NCI-H2107 (cell line): ENCODE data around the gene KCTD7.
"Not testable (repeated sequence)": the region's sequence is repeated elsewhere in the genome, so short reads cannot be mapped to it uniquely, and the experiment has no call there.

Experiments
- DNase-seq: peaks from one replicate; lab custom pipeline; 2025; lab: John Stamatoyannopoulos, UW

The KCTD7 gene

DNA sequence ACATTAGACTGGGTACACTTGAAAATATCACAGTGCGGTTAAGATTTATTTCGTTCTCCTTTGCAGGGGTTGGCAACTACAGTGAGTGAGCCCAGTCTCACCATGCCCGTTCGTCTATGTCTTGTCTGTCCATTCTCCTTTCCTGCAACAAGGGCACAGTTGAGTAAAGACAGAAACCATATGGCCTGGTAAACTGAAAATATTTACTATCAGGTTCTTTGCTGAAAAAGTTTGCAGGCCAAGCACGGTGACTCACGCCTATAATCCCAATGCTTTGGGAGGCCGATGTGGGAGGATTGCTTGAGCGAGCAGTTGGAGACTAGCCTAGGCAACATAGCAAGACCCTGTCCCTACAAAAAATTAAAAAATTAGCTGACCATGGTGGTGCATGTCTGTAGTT is 11.4 kb upstream of the KCTD7 start:
- no peak for DNase-seq

DNA sequence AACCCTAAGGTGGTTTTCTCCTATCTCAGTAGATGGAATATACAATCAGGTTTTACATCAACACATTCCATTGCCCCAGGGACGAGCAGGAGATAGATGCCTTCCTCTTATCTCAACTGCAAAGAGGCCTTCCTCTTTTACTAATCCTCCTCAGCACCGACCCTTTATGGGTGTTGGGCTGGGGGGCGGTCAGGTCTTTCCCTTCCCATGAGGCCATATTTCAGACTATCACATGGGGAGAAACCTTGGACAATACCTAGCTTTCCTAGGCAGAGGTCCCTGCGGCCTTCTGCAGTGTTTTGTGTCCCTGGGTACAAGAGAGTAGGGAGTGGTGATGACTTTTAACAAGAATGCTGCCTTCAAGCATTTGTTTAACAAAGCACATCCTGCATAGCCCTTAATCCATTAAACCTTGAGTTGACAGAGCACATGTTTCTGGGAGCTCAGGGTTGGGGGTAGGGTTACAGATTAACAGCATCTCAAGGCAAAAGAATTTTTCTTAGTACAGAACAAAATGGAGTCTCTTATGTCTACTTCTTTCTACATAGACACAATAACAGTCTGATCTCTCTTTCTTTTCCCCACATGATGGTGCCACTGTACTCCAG is 9.2 kb upstream of the KCTD7 start:
- not testable (repeated sequence) for DNase-seq

DNA sequence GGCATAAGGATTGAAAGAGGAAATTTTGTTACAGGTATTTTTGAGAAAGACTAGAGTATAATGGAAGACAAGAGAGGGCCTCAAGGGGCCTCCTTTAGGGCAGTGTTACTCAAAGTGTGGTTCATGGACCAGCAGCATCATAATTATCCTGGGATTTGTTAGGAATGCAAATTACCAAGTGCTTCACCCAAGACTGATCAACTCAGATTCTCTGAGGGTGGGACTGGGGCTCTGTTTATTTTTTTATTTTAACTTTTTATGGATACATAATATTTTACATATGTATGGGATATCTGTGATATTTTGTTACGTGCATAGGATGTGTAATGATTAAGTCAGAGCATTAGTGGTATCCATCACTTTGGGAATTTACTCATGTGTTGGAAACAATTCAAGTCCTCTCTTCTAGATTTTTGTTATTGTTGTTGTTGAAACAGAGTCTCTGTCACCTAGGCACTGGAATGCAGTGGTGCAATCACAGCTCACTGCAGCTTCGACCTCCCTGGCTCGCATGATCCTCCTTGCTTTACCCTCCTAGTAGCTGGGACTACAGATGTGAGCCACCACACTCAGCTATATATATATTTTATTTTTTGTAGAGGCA is 2.2 kb upstream of the KCTD7 start:
- no peak for DNase-seq

DNA sequence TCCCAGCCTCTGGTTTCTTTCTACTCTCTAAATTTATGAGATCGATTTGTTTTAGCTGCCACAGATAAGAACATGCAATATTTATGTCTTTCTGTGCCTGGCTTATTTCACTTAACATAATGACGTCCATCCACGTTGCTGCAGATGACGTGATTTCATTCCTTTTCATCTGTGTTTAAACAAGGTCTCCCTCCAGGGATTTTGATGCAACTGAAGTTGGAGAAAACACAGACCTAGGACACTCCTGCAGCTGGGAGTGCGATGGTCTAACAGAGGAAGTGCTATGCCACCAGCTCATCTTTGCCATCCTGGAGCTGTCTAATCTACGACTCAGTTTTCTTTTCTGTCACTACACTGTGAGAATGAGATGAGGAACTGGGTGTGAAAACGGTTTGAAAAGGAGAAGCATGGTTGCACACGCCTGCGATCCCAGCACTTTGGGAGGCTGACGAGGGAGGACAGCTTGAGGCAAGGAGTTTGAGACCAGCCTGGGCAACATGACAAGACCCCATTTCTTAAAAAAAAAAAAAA is 1.5 kb upstream of the KCTD7 start:
- DNase-seq: no peak

DNA sequence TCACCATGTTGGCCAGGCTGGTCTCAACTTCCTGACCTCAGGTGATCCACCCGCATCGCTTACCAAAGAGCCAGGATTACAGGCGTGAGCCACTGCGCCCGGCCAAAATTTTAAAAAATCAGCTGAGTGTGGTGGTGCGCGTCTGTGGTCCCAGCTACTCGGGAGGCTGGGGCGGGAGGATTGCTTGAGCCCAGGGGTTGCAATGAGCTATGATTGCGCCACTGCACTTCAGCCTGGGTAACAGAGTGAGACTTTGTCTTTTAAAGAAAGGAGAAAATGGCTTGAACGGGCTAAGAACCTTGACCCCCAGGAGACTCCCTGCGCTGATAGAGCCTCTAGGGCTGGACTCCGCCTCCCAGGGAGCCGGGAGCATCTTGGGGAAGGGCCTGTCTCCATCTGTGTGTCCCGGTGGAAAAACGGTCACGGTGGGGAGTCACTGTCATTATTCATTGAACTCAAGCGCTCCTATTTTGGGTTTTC is 760 bp upstream of the KCTD7 start:
- no peak for DNase-seq

DNA sequence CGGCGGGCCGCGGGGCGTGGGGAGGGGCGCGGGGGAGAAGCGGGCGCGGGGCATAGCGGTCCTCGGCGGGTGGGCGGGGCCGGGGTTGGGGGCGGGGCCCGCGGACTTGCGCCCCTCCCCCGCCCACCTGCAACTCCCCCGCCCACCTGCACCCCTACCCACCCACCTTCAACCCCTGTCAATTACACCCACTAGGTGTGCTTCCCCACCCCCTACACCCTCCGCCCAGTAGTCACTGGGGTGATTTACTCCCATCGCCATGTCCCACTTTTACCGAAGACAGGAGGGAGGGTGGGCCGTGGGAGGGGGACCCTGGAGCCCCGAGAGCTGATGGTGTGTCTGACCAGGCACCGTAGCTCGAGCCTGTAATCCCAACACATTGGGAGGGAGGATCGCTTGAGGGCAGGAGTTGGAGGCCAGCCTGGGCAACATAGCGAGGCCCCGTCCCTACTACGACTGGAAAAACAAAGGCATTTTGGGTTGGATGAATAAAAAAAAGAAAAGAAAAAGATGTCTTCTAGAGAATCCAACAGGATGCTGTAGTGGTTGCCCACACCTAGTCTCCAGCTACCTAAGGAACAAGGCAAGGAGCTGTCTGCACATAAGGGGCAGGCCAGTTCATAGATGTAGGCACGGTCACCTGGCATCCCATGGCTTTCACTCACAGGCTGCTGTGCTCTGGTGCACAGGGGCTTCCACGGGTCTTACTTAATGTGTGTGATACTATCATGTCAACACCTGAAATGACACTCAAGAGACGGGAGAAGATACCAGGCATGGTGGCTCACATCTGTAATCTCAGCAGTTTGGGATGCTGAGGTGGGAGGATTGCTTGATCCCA is 761 bp downstream of the KCTD7 start:
- no peak for DNase-seq

DNA sequence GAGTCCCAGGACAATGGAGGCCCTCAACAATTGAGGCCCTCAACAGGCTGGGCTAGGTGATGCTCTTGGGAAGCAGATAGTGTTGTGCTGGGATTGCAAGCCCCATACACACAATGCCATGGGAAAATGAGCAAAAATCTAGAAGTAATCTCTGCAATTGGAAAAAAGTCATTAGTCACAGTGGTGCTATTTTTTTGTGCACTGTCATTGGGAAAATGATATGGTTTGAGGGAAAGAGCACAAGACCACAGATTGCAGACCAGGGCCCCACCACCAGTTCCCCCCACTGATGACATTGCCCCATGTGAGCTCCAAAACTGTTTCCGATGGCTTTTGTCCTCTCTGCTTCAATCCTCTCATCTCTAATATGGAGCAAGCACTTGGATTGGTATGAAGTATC is 1.9 kb downstream of the KCTD7 start:
- DNase-seq: no peak

DNA sequence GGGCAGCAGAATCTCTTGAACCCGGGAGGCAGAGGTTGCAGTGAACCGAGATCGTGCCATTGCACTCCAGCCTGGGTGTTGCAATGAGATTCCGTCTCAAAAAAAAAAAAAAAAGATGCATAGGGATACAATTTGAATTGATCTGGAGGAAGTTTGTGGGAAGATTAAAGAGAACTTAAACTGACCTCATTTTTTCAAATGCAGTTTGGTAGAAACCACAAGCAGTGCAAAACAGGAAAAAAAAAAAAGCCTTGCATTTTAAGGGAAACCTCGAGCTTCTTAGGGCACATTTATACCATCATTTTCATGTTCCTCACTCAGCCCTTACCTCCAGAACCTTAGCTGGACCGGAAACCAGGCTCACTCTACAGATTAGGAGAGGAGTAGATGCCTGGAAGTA is 2.8 kb downstream of the KCTD7 start:
- no peak for DNase-seq

DNA sequence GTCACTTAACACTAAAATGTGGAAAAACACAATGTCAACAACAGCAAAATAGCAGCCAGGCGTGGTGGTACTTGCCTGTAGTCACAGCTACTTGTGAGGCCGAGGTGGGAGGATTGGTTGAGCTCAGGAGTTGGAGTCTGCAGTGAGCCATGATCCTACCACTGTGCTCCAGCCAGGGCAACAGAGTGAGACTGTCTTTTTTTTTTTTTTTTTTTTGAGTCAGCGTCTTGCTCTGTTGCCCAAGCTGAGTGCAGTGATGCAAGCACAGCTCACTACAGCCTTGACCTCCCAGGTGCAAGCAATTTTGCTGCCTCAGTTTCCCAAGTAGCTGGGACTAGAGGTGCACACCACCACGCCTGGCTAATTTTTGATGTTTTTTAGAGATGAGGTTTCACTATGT is 6.1 kb downstream of the KCTD7 start:
- DNase-seq: no peak

DNA sequence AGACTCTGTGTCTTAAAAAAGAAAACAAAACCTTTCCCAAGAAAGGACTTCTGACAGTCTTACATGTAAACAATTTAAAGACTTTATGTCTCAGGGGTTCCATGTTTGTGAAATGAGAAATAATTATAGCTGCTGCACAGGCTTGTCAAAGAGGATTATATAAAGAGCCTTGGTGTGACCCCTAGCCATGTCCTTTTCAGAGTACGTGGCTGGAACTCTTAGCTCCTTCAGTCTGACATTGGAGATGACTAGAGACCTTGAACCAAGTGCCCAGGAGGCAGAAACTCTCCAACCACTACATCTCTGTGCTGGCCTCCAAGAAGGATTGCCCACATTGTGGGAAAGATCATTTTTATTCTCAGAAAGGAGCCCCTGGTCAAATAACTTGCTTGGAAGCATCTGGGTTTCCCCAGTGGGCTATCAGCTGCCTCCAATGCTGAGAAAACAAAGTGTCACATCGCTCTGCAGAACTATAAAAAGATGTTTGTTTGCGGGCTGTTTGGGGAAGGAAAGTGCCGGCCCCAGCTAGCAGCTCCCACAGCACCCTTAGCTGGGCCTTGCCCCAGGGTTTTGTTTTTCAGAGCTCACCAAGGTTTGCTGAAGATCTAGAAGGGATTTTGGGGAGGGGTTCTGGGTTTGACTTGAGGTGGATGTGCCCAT is 6.8 kb downstream of the KCTD7 start:
- DNase-seq: not testable (repeated sequence)

DNA sequence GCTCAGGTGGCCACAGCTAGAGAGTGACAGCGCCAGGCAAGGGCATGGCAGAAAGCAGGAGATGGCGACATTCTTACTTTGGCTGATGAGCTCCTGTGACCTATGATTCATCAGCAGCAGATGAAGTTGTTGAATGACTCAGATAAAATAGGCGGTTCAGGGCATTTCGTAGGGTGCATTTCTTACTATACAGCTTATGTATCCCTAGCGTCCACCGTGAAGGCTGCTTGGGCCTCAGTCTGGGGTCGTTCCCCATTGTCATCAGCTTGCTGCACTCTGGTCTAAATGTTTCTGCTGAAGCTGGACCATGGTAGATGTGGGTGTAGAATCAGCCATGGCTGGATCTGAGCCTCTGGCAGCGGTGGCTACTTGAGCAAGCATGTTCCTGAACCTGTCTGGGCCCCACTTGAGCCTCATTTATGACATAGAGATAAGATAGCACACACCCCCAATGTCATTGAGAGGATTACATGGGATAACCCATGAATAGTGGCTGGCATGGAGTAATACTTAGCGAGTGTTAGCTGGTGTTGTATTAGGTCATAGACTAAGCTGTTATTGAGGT is 7.4 kb downstream of the KCTD7 start:
- not testable (repeated sequence) for DNase-seq

DNA sequence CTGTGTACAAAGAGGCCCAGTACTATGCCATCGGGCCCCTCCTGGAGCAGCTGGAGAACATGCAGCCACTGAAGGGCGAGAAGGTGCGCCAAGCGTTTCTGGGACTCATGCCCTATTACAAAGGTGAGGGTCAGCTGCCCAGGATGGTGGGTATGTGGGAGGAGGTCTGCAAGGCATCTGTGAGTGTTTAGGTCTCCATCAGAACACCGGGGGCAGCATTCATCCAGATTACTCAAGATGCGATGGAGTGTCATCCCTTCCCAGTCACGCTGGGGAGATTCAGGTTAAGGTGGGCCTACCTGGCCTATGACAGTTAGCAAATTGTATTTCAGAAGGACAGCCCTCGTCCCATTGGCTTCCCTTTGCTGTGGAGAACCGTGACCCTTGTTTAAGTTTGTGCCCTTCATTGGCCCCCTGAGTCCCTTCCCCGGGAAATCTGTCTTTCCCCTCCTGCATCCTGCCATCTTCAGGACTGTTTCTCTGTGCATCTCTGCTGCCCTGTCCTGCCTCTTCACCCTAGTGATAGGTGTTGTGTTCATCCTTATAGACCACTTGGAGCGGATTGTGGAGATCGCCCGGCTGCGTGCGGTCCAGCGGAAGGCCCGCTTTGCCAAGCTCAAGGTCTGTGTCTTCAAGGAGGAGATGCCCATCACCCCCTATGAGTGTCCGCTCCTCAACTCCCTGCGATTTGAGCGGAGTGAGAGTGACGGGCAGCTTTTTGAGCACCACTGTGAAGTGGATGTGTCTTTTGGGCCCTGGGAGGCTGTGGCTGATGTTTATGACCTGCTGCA is 9.8 kb downstream of the KCTD7 start:
- DNase-seq: no peak

DNA sequence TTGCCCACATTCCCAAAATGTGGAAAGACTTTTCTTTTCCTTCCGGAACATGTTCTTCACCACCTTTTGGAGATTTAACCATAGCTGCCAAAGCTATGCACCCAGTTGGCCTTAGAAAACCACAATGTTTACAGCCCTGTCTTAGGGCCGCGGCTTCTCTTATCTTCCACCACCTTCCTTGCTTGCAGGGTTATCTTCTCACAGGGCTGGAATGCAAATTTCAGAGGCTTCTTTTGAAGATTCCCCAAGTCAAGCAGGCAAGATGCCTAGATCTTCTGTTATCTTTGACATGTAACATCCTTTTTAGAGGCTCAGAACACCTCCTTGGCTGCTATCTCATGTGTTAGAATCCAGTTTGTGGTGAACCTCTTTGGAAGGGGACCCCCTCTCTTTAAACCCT is 11.1 kb downstream of the KCTD7 start:
- DNase-seq: no peak

DNA sequence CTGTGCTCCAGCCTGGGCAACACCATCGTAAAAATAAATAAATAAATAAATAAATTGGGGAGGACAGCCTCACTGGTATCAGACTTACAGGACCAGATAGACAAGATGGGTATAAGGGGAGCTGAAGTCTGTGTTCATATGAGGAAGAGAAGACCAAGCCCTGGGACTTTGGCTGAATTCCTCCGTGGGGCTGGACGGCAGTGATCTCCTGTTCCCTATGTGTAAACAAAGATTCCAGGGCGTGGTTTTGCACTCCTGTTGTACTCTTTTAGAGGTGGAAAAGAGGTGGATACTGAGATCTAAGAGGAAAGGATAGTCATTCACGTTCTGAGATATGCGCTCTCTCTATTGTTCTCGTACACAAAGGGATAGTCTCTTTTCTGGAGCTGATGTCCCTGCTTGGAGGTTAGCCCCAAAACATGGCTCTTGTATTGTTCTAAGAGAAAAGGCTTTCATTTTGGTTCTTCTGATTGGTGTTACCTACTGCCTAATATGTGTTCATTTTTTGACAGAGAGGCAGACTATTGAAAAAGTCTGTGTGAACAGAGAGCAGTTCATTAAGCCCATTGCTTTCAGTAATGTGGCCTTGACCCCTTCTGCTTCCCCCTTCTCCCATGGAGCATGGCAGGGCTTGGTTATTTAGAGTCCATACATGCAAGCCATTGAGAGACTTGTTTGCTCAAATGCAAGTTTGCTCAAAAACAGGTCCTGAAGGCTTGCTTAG is 12.3 kb downstream of the KCTD7 start:
- no peak for DNase-seq

DNA sequence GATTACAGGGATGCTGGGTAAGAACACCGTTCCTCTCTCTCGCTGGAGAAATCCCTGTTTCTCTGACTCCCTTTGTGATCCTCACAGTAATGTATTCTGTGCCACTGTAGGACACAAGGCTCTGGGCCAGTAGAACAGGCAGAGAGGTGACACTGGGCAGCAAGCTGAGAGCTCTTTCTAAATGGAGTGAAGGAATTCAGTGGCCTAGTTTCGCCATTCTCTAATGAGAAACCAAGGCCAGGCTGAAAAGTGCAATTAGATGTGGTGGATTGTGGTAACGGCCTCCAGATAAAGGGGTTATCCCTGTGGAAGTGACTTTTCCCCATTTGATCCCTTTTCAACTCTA is 12.8 kb downstream of the KCTD7 start:
- no peak for DNase-seq

DNA sequence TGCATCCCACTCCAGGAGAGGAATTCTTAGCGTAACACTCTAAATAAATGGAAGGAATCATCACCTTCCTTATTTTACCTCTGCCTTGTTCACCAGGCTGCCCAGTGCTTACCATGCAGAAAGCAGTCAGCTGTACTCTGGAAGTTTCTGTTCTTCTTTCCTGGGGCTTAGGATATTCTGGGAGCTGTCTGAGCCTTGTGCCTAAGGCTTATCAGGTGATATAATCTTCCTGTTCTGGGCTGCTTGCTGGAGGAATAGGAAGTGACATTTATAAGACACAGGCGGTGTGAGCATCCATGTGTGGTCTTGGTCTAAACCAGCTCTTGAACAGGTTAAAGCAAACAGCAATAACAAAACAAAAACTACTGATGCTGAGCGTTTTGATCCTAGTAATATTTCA is 13.5 kb downstream of the KCTD7 start:
- no peak for DNase-seq

DNA sequence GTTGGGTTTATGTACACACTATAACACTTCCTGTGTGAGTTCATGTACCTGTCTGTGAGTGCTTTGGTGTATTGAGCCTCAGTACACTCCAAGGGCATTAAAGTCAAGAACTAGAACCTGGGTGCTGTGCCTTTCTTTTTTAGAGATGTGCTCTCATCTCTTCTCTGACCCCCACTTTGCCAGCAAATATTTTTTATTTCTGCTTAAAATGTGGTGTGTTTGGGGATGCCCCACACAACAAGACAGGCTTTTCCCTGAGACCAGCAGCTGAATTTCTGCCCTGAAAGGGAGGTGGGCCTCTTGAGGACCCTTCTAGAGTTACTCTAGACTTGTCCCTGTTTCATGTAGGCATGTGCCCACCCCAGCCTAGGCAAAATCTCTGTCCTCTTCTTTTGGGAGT is 14.3 kb downstream of the KCTD7 start:
- DNase-seq: no peak

DNA sequence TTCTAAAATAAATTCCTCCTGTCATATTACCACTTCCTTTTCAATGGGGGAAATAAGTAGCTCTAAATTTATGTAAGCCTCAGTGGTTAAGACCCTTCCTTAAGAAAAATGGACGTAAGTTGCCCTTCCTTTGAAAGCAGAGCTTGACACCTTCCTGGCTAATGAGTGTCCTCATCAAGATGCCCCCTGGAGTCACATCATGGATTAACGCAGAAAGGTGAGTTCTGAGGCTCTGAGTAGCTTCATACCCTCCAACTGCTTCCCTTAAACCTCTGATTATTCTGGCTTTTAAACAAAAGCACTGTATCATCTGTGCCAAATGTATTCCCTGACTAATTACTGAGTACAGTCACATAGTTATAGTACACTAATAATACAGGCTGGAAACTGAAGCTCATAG is 14.7 kb downstream of the KCTD7 start:
- no peak for DNase-seq

DNA sequence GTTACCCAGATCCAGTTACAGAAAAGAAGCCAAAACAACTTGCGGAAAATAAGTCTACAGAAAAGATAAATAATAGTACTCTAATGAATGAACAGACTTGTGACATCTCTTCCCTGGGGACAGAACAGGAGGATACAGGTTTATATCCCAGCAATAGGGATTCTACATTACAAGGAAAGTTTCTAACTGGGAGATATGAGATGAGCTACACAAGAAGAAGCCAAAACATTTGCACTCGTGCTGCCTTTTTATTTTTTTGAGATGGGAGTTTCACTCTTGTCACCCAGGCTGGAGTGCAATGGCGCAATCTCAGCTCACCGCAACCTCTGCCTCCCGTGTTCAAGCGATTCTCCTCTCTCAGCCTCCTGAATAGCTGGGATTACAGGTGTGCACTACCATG is 22.3 kb downstream of the KCTD7 start:
- not testable (repeated sequence) for DNase-seq

DNA sequence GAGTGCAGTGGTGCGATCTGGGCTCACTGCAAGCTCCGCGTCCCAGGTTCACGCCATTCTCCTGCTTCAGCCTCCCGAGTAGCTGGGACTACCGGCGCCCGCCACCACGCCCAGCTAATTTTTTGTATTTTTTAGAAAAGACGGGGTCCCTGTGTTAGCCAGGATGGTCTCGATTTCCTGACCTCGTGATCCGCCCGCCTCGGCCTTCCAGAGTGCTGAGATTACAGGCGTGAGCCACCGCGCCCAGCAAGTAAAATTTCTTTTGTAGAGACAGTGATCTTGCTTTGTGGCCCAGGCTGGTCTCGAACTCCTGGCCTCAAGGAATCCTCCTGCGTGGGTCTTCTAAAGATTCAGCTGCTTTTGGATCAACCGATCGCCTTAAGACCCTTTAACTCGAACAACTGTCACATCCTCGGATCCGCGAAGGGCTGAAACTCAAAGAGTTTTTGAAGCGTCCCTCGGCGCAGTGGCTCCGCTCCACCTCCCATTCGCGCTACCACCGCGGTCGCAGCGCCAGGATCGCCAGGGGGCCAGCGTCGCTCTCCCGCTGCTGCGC is 25.1 kb downstream of the KCTD7 start:
- not testable (repeated sequence) for DNase-seq
